ENCODE results near the gene RNF20.

RNF20 gene

GRCh38 chr9:101486693-101487442 is 46.8 kb upstream of the RNF20 start (continued):
- TF ChIP-seq PATZ1 (CRISPR knock-in tag; IDR thresholded peaks at IDR 0.05; ENCODE audit: borderline replicate concordance) (no peak), CSRNP3 (CRISPR knock-in tag; IDR thresholded peaks at IDR 0.05) (no peak)

GRCh38 chr9:101487443-101487840 is 46.2 kb upstream of the RNF20 start:
- peak; percentile 1; the same call in 1 of the 3 replicates for ATAC-seq
- TF ChIP-seq ZNF70 (CRISPR knock-in tag; IDR thresholded peaks at IDR 0.05) (no peak), OSR1 (CRISPR knock-in tag; IDR thresholded peaks at IDR 0.05) (no peak), ARNTL (CRISPR knock-in tag; IDR thresholded peaks at IDR 0.05; ENCODE audit: borderline replicate concordance, low read depth) (no peak), GLIS3 (CRISPR knock-in tag; IDR thresholded peaks at IDR 0.05) (no peak), PPARA (CRISPR knock-in tag; IDR thresholded peaks at IDR 0.05; ENCODE audit: borderline replicate concordance) (no peak), POU6F1 (CRISPR knock-in tag; IDR thresholded peaks at IDR 0.05; ENCODE audit: borderline replicate concordance, low read depth) (no peak), TSHZ2 (CRISPR knock-in tag; IDR thresholded peaks at IDR 0.05) (no peak), ZC3H10 (CRISPR knock-in tag; IDR thresholded peaks at IDR 0.05) (no peak), CREB5 (CRISPR knock-in tag; IDR thresholded peaks at IDR 0.05; ENCODE audit: low read depth) (no peak), RARB (CRISPR knock-in tag; IDR thresholded peaks at IDR 0.05) (no peak), CSRNP3 (CRISPR knock-in tag; IDR thresholded peaks at IDR 0.05) (no peak), PATZ1 (CRISPR knock-in tag; IDR thresholded peaks at IDR 0.05; ENCODE audit: borderline replicate concordance) (no peak), ESRRG (CRISPR knock-in tag; IDR thresholded peaks at IDR 0.05) (no peak), TCF4 (CRISPR knock-in tag; IDR thresholded peaks at IDR 0.05; ENCODE audit: borderline replicate concordance) (no peak), TOX (CRISPR knock-in tag; IDR thresholded peaks at IDR 0.05; ENCODE audit: borderline replicate concordance) (no peak), ZFP30 (CRISPR knock-in tag; IDR thresholded peaks at IDR 0.05) (no peak)
